Activated T-cell treated with anti-CD3 and anti-CD28 coated beads, Interleukin-2, amount 50 U/mL, for 48 hours (primary cell): ENCODE data around the gene OCA2.

Experiments used
- DNase-seq, 2 experiments: peaks; one replicate each; pipeline ENCODE4 v3.0.0-alpha.2; 2020

The OCA2 gene

DNA sequence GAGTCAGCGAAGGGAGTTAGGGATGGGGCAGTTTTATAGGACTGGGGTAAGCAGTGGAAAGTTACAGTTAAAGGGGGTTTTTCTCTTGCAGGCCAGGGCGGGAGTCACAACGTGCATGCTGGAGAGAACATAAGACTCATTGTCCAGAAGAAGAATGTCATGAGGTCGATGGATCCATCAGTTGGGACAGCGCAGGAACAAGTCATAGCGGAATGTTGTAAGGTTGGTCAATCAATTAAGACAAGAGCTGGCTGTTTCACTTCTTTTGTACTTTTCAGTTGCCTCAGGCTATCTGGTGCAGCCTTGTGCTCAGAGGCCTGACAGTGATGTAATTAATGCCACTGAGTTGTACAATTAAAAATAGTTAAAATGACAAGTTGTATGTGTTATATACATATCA lies 165.6 kb downstream of the OCA2 start:
- DNase-seq, result no peak

DNA sequence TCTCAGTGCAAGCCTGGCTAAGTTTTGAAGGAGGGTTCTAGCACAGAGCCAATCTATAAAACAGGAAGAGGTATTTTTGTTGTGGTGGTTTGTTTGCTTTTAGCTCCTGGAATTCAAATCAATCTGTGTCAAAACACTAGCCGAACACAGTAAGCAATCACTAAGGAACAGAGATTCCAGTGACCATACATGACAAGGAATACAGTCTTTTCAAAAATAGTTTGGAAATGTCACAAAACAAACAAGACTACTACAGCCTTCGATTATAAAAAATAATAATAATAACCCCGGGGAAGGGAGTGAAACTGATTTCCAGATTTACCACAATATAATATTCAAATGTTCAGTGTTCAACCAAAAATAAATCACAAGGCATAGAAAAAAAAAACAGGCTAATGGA lies 166.5 kb downstream of the OCA2 start:
- DNase-seq, result no peak

DNA sequence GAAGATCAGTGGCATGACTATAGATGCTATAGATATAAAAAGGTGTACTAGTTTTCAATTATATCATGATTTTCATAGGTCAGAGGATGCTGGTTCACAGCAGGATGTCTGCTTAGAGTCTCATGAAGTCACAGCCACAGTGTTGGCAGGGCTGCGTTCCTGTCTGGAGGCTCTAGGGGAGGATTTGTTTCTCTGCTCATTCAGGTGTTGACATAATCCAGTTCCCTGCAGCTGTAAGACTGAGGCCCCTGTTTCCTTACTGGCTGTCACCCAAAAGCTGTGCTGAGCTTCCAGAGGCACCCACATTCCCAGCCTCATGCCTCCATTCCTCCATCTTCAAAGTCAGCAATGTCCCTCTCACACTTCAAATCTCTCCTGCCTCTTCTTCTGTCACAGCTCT lies 170.7 kb downstream of the OCA2 start:
- DNase-seq, result no peak

DNA sequence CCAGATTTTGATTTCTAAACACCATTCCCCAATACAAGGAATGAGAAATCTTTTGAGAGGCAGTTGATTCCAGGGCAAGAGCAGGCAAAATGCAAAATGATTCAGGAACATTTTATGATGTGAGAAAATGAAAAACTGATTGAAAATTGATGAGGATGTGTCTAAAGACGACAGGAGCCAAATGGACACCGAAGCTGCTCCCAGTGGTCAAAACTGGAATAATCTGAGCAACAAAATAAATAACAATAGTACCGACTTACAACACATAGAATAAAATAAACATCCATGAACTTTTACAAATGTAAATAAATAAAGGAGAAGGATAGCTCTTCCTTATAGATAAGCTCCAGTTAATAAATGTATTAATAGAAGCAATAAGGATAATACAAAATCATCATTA lies 186.8 kb downstream of the OCA2 start:
- no peak for DNase-seq

DNA sequence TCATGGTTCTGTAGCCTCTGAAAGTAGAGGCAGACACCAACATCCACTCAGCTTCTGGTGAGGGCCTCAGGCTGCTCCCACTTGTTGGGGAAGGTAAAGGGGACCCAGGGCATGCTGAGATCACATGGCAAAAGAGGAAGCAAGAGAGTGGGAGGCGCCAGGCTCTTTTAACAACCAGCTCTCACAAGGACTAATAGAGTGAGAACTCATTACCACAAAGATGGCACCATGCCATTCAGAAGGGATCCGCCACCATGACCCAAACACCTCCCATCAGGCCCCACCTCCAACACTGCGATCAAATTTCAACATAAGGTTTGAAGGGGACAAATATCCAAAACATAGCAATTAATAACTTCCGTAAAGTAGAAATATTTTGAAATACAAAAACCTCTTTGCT lies 192.3 kb downstream of the OCA2 start:
- no peak for DNase-seq

DNA sequence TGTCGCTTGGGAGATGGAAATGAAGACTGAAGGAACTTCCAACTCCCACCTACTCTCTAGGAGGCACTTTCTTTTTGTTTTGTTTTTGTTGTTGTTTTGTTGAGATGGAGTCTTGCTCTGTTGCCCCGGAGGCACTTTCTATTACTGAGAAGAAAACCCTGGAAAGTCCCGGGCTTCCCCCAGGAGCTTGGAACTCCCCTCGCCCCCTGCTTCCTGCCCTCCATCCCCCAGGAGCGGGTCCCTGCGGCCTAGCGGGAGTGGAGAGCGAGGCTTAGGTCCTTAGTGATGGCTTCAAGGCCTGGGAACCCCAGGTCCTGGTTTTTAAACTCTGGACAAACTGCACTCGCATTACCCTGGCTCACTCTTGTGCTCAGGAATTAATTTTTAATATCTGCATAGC lies 195.7 kb downstream of the OCA2 start:
- DNase-seq, result no peak

DNA sequence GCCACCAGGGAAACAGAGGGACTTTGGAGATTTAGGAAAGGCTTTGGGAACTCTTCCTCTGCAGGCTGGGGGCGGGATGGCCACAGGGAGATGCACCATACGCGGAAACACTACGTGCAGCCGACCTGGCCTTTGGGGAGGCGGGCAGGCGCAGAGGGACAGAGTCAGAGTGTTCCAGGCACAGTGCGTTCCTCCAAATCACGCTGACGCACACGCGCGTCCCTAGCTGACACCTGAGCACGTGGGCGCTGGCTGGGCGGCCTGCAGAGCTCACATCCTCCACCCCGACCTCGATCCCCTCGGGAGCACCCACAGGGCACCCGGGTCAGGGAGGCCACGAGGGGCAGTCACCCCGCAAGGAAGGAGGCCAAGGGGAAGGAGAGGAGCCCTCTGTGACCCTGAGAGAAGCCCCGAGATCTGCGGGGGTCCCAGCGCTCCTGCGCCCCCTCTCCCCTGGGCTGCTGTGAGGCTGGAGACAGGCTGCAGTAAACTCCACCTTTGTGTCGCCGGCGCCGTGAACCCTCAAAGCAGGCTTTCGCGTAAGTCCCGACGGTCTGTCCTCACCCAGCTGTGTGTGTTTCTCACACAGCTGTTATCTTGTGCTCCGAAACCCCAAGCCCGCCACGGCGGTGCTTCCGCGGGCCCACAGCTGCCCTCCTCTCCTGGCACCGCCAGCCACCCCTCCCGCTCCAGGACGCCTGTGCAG lies 196.3 kb downstream of the OCA2 start:
- no peak for DNase-seq

DNA sequence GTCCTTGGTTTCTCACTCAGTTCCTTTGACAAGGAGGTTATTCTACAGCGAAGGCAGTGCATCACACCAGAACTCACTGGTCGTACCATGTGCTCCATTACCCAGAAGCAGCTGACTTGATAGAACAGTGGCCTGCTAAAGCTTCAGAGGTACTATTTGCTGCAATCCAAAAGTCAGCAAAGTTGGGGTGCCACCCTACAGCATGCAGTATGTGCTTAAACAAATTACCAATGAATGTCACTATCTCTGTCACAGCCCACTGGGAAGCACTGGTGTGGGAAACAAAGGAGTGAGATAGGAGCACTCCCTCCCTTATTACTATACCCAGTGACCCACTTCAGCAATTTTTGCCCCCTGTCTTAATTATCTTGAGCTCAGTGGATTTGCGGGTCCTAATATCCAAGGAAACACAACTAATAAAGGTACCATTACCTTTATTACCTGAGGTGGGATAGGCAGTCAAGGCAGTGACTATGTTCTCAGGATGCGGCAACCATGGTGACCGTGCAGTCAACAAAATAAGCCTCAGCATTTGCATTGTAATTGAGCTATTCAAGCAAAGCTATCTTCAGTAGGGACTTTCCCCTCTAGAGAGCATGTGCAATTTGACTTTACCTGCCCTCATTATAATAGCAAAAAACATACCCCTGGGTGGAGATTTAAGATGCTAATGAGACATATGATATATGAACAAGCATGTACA lies 199.4 kb downstream of the OCA2 start:
- DNase-seq, result no peak

DNA sequence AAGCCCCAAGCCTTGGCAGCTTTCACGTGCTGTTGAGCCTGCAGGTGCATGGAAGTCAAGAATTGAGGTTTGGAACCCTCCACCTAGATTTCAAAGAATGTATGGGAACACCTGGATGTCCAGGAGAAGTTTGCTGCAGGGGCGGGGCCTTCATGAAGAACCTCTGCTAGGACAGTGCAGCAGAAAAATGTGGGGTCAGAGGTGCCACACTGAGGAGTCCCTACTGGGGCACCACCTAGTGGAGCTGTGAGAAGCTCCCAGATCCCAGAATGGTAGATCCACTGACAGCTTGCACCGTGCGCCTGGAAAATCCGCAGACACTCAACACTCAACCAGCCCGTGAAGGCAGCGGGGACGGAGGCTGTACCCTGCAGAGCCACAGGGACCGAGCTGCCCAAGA lies 201.6 kb downstream of the OCA2 start:
- no peak for DNase-seq

DNA sequence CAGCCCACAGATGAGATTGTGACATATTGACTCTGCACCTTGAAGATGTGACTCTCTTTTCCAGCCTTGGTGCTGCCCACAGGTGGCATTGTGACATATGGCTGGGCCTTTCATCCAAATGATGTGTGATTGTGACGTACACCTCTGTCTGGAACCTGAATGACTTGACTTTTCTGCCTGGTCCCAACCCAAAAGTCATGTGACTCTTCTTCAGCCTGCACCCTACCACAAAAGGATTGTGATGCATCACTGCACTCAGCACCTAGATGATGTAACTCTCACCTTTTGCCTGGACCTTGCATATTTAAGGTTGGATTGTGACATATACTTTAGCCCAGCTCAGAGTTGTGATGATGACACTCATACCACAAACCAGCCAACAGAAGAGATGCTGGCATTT lies 204.5 kb downstream of the OCA2 start:
- DNase-seq, result no peak

DNA sequence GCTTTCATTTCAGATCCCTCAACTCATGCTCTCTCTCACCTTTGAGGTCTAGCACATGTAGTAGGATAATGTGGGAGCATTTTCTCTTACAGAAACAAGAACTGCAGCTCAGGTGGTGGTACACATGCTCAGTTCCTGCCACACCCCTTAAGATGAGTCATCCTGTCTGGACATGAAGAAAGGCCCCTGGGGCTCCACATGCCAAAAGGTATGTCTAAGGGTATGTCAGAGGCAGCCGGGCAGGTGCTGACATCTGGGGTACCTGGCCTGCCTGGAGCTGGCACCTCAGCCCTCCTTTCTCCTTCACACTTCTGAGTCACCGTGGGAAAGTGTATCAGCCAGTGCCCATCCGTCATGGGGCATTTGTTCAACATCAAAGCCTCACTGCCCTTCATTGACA lies 209.9 kb downstream of the OCA2 start:
- DNase-seq, result no peak

DNA sequence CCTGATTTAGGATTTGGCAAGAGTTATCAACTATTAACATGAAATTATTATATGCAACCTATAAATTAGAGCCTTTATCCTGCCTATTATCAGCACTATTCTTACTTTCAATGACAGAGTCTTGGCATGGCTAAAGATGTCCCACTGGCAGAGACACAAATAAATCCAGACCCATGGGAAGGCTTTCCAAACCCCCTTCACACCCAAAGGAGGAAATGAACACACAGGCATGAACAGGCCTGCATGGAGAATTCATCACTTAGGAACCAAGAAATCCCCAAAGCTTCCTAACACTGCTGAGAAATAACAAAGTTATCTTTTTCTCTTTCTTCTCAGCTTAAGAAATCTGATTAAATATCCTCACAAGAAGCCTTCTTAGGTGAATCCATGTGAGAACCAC lies 213.9 kb downstream of the OCA2 start:
- DNase-seq, result no peak

DNA sequence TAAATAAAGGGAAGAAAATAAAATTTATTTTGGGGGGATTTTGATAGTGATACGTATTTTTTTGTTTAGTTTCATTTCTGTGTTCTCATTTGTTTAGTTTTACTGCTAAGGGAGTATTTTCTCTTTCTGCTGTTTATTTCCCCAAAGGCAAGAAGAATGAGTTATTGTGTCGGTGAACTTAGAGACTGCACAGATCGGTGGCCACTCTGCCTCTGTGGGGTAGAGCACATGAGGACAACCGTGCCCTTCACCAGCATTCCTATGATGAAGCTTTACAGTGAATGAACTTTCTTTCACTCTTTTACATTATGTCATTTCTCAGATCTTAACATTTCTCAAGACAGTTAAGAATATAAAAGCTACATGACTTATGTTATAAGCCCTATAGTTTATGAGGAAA lies 214.4 kb downstream of the OCA2 start:
- no peak for DNase-seq

DNA sequence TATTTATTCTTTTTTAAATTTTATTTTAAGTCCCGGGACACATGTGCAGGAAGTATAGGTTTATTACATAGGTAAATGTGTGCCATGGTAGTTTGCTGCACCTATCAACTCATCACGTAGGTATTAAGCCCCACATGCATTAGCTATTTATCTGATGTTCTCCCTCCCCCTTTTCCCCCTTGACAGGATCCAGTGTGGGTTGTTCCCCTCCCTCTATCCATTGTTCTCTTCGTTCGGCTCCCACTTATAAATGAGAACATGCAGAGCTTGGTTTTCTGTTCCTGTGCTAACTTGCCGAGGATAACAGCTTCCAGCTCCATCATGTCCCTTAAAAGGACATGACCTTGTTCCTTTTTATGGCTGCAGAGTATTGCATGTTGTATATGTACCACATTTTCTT lies 220.3 kb downstream of the OCA2 start:
- DNase-seq, result no peak

DNA sequence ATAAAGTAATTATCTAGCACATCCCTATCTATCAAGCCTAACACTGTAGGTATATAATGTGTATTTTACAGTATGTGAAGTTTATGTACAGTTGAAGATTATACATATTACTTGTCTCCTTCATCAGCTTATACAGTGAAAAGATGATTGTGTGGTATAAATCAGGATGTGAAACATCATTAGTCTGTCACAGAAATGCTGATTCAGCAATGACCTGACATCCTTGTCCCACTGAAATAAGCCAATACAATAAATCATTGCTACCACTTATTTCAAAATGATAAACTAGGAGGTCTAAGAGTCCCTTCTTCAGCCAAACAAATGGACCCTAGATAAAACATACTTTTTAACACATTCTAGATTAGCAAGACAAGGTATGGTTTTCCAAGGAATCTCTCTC lies 225.3 kb downstream of the OCA2 start:
- no peak for DNase-seq

DNA sequence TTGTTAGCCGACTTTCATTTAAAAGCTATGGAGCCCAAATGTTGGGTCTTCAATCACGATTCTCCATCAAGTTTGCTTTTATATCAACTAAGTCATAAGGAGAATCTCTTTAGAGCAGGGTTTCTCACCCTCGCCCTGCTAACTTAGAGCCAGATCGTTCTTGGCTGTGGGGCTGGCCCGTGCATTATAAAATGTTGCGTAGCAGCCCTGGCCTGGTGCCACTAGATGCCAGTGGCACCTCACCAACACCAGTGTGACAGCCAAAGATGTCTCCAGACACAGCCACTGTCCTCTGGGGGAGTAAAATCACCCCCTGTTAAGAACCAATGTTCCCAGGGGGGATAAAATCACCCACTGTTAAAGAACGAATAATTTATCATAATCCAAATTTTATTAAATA lies 226.1 kb downstream of the OCA2 start:
- no peak for DNase-seq

DNA sequence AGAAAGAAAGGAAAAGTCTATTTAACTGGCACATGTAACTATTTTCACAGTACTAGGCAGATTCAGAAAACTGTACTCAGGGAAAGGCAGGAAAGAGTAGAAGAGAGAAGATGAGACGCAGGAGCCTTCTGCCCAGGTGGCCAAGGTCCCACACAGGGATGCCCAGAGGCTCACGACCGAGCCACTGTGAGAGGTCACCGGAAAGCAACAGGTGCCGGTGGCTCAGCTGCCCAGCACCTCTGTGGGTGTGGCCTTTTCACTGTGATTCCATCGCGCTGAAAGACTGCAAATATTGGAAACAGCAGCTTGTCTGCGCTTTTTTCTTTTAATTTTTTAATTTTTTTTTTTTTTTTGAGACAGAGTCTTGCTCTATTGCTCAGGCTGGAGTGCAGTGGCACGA lies 226.8 kb downstream of the OCA2 start:
- no peak for DNase-seq

DNA sequence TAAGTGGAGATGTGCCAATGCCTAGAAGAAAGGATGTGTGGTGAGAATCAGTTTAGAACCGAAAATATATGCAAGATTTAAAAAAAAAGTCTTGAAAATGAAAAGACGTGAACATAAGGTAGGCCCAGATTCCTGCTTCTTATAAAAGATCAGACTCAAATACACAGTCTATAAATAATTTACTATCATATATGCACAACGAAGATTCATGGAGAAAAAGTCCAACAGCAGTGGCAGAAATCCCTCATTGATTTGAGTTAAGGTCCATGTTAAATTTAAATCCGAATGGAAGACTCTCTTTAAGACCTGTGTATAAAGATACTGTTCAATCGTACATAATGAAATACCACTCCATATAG lies 227.2 kb downstream of the OCA2 start:
- DNase-seq, result no peak

DNA sequence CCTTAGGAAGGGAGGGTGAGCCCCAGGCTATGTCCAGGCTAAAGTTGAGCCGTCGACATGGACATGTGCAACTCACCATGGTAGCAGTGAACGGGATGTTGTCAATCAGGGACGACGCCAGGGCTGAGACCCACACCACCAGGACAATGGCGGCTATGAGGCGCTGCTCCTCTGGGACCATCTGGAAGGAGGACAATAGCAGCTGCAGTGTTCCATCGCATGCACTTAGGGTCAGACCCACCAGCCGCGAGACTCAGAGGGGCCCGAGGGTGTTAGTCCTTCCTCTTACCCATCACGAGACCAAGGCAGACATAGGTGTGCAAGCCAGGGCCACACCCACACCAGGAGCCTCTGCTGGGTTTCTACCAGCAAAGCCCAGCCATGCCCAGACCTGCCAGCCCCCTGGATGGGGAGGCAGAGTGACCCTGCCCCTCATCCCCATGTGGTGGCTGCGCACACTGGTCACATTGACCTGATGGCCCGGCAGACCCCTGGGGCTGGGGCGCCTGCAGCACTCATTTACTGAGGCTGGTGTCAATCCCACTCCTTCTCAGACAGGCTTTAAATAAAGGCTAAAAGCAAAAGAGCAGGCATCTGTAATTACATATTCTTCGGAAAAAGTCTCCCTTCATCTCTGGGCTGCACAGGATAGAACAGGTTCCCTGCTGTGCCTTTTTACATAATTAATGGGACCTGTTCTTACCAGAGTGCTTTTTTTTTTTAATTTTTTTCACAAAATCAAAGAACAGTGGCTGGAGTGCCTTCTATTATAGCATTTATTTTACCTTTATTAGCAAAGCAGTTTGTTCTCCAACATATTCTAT lies 227.8 kb downstream of the OCA2 start:
- no peak for DNase-seq

DNA sequence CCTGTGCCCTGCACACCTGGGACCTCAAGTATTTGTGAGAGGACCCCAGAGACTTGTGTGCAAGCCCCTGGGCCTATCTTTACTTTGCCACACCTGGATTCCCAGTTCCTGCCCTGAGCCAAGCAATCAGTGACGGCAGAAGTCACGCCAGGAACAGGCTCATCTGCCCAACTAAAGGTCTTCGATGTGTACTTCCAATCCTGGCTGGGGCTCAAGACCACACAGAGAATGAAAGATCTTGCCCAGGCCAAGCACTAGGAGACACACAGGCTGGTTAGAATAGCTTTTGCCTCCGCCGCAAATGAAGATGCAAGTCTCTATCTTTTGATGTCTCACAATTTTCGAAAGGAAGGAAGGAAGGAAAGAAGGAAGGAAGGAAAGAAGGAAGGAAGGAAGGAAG lies 228.8 kb downstream of the OCA2 start:
- DNase-seq, result no peak

DNA sequence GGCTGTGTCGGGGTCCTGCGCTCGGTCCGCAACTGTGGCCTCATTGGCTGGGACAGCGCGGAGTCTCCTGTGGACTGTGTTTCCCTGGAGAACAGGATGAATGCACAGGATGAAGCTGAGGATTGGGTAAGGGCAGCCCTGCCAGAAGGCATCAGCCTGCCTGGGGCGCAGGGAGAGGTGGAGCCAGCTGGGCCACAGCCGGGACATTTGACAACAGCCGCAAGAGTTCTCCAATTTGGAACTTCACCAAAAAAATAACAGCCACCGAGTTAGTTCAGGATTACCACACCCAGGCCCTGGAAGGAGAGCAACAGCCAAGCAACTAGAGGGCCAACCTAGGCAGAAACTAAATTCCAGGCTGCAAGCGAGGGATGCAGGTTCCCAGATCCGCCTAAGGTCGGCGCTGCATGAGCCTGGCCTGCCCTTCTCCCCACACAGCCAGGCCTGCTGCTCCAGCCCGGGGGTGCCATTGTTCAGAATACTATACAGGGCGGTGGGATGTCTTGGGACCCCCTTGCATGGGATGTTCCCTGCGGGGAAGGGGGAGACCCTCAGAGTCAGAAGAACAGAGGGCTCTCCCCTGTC lies 229.3 kb downstream of the OCA2 start:
- no peak for DNase-seq

DNA sequence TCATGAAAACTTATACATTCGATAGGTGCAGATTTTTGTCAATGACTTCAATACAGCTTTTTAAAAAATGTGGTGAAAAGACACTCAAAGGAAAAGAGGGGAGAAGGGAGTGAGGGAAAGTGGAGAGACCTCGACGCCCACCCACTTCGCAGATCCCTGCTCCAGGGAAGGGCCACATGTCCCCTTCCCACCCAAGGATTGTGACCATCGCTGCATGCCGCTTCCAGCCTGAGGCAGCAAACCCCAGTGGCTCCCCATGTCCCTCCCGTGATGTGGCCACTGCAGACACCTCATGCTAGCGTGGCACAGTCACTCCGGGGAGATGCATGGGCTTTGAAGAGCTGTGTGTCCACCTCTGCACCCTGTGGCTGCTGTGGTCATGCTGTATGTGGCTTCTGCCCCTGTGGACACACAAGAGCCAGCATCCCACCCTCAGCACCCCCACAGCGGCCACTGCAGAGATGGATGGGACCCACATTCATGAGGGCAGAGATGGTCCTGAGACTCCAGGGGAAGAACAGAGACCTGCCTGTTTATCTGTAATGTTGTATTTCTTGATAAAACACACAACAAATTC lies 230.2 kb downstream of the OCA2 start:
- DNase-seq, result no peak

DNA sequence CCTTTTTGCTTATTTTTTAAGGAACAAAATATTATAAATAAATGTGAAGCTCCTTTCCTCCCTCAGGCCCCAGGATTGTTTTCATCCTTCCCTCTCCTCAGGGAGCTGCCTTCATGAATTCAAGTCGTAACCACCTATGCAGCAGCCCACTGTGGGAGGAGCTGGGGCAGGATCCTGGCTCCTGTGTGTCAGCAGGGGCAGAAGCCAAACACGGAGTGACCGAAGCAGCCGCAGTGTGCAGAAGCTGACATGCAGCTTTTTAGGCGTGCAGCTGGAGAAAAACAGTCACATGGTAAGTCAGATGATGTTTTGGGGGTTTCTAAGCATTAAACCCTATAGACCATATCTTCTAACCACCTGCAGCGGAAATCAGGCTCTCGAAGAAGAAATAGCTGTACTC lies 231.3 kb downstream of the OCA2 start:
- DNase-seq, result no peak
